GM10248 (cell line): Measurements from ENCODE around the gene REC114.
"Not testable (repeated sequence)": the region's sequence is repeated elsewhere in the genome, so short reads cannot be mapped to it uniquely, and the experiment has no call there.

Experiments
- CTCF ChIA-PET: fragments of 300-600 bp; sonication (Branson Sonifier 250); formaldehyde crosslinking; extraction: SDS; loops from one replicate; lab custom pipeline; 2021; ENCODE audit warnings: antibody characterized with exemption; lab: Yijun Ruan, JAX
- POLR2A ChIA-PET: fragments of 350-650 bp; sonication (Branson Sonifier 250); formaldehyde crosslinking; extraction: SDS; loops from one replicate; lab custom pipeline; 2020; ENCODE audit warnings: antibody characterized with exemption; lab: Yijun Ruan, JAX
- DNase-seq: peaks from one replicate; pipeline ENCODE4 v3.0.0; 2012; ENCODE audit errors: extremely low spot score
- CTCF ChIP-seq: IDR thresholded peaks from 2 replicates; pipeline ENCODE4 v1.5.1; 2012; ENCODE audit warnings: mild to moderate bottlenecking, low read depth; ENCODE audit errors: extremely low read depth, missing control alignments, control extremely low read depth

Gene REC114

GRCh38 chr15:73575636-73576247 is 132.8 kb downstream of the REC114 start:
- no peak for TF ChIP-seq CTCF
- POLR2A ChIA-PET, result no interaction called here
- CTCF ChIA-PET, result interaction anchor here (1.2 kb wide), 1 partner anchor 101 kb away, joined by 4 read pairs; no protein-coding TSS in a partner anchor
- no peak for DNase-seq

- POLR2A ChIA-PET, DNase-seq: not testable (repeated sequence)
- CTCF ChIA-PET, result interaction anchor here (0.8 kb wide), 1 partner anchor 17 kb away, joined by 3 read pairs; no protein-coding TSS in a partner anchor
These were observed 134.6 kb downstream of the REC114 start for GRCh38 chr15:73577593-73577992.

GRCh38 chr15:73578026-73578425 is 135.1 kb downstream of the REC114 start:
- POLR2A ChIA-PET, result no interaction called here
- DNase-seq, result no peak
- CTCF ChIA-PET, result no interaction called here
- no peak for TF ChIP-seq CTCF

- POLR2A ChIA-PET, result no interaction called here
- CTCF ChIA-PET, result interaction anchor here (0.8 to 2.8 kb wide), 6 partner anchors 10 to 277 kb away, joined by 3 to 11 read pairs (median 4); no protein-coding TSS in a partner anchor
- DNase-seq, result no peak
- TF ChIP-seq CTCF, result no peak
These were observed 140.0 kb downstream of the REC114 start for GRCh38 chr15:73582851-73583379.

- ChIA-PET CTCF (interaction anchor here (0.8 to 2.8 kb wide), 6 partner anchors 10 to 278 kb away, joined by 3 to 11 read pairs (median 4); no protein-coding TSS in a partner anchor), POLR2A (no interaction called here)
- no peak for TF ChIP-seq CTCF
- no peak for DNase-seq
These were observed 140.6 kb downstream of the REC114 start for GRCh38 chr15:73583544-73583943.

- ChIA-PET CTCF (interaction anchor here (2.8 kb wide), 1 partner anchor 52 kb away, joined by 11 read pairs; no protein-coding TSS in a partner anchor), POLR2A (no interaction called here)
- TF ChIP-seq CTCF, result no peak
- DNase-seq, result no peak
These were observed 141.9 kb downstream of the REC114 start for GRCh38 chr15:73584699-73585420.
